Heart left ventricle (tissue), 16 donors: ENCODE results near the gene ZNF638. TPM values are rescaled to one million over a fixed set of nuclear protein-coding genes. Genes with fewer than 3 reads are reported as not detected.

ENCODE experiments used
- ATAC-seq, 4 donors: fragments of 200-7000 bp; cut with Tn5 transposase; one replicate each; pipeline ENCODE4 v1.9.1; 2020 to 2022; ENCODE audit warnings: moderate library complexity in 4 of 4, mild to moderate bottlenecking in 3 of 4, moderate number of reproducible peaks in 1 of 4
- DNase-seq, 5 donors: peaks; one replicate each; pipeline ENCODE4 v3.0.0-alpha.2; 2020
- H3K27ac ChIP-seq, 12 donors: fragments of 200-600 bp; sonication (generic) in 4 of 12; one replicate each; pipeline versions ENCODE4 v1.5.0 to v1.8.0; 2016 to 2022; ENCODE audit warnings: mild to moderate bottlenecking in 2 of 12
- H3K27me3 ChIP-seq, 9 donors: fragments of 200-600 bp; sonication (generic) in 2 of 9; one replicate each; pipeline versions ENCODE4 v1.5.1 to v1.8.0; 2016 to 2022; ENCODE audit warnings: mild to moderate bottlenecking in 3 of 9
- H3K36me3 ChIP-seq, 9 donors: fragments of 200-600 bp; sonication (generic) in 2 of 9; one replicate each; pipeline versions ENCODE4 v1.5.0 to v1.8.0; 2018 to 2022; ENCODE audit warnings: mild to moderate bottlenecking in 2 of 9
- H3K4me1 ChIP-seq, 12 donors: fragments of 200-600 bp; sonication (generic) in 4 of 12; one replicate each; pipeline versions ENCODE4 v1.5.0 to v1.8.0; 2016 to 2022; ENCODE audit warnings: mild to moderate bottlenecking in 3 of 12
- H3K4me3 ChIP-seq, 12 donors: fragments of 200-600 bp; sonication (generic) in 4 of 12; one replicate each; pipeline versions ENCODE4 v1.5.0 to v1.8.0; 2017 to 2022; ENCODE audit warnings: mild to moderate bottlenecking in 9 of 12, moderate library complexity in 4 of 12
- H3K9me3 ChIP-seq, 12 donors: fragments of 200-600 bp; sonication (generic) in 4 of 12; one replicate each; pipeline versions ENCODE4 v1.5.0 to v1.8.0; 2016 to 2022; ENCODE audit warnings: mild to moderate bottlenecking in 1 of 12
- POLR2A ChIP-seq, 2 donors: fragments of 450-650 bp; IDR thresholded peaks; one replicate each; pipeline ENCODE4 v1.6.1; 2017; ENCODE audit warnings: antibody characterized with exemption in 2 of 2, mild to moderate bottlenecking in 2 of 2, moderate library complexity in 2 of 2
- WGBS, 4 donors: extraction: QIAGEN DNeasy Blood & Tissue Kit in 2 of 4; methylation state at CpG; one replicate each; pipeline versions ENCODE4 v1.1.5 to v1.1.7; 2013 to 2018; 5-methylcytosine and 5-hydroxymethylcytosine counted together
- intact Hi-C, 10 donors: fragments of 100-400 bp; cut with DNase I; formaldehyde crosslinking; loops; one replicate each; pipeline versions ENCODE4 v1.11.1 to v1.14.2; 2022
- polyA plus RNA-seq, 2 donors: library from polyadenylated mRNA; stranded (reverse); fragments of 200-250 nt; gene quantifications; one replicate each; pipeline ENCODE4 v1.2.3, GENCODE V29; 2013
- total RNA-seq, 9 donors: library from RNA; depleted of rRNA in 2 of 9; stranded (reverse); fragments of >200 nt in 2 of 9; fragmentation: NEBNext Ultra II Directional in 3 of 9; extraction: Animal tissue kit (Norgen Biotek cat#: 25700) in 3 of 9; gene quantifications; one replicate each; pipeline versions ENCODE4 v1.1.0 to v1.2.4, GENCODE V29; 2016 to 2023
- TF ChIP-seq, protein P1 (sequence below), 12 donors: fragments of 200-600 bp; sonication (generic) in 4 of 12; IDR thresholded peaks; one replicate each; pipeline versions ENCODE4 v1.5.0 to v1.8.0; 2018 to 2022; ENCODE audit warnings: antibody characterized with exemption in 12 of 12, mild to moderate bottlenecking in 5 of 12
- donor health status: ischemic (EF 13 %, LVEDD 7.1; RV severe dilation, severe dysfunction).
- donor health status: healthy with polysubstance abuse.
- donor health status: DM: no; HTN: yes; CAD: no.
- donor health status: DM: no; HTN: no; CAD: no.
- donor health status: ischemic (EF 25% LVEDD 6.9; RV normal size, moderate dysfunction).
- donor health status: ischemic (EF 25% LVEDD 5.7; RV mildly dilated, moderate dysfunction).
- donor health status: healthy.
- donor health status: DM: yes; HTN: yes; CAD: no.
- donor health status: ischemic (EF 35%, LVEDD 5.7; RV mildly dilated, moderate dysfunction).
- donor health status: nonischemic (EF 11% LVEDD 7.7; RV severe dilation, severe dysfunction).
- donor health status: DM: yes; HTN: yes; CAD: no.
- donor health status: PGD.
- donor health status: ischemic (EF 29% LVEDD 5.4; RV normal size, mild dysfunction).
- donor health status: nonischemic (EF 23%, LVEDD 6.1; RV moderate dilation, normal function).

Gene ZNF638
- total and polyA plus RNA-seq, 11 donors, result 48.6 to 118 (median 84.1) TPM

DNA sequence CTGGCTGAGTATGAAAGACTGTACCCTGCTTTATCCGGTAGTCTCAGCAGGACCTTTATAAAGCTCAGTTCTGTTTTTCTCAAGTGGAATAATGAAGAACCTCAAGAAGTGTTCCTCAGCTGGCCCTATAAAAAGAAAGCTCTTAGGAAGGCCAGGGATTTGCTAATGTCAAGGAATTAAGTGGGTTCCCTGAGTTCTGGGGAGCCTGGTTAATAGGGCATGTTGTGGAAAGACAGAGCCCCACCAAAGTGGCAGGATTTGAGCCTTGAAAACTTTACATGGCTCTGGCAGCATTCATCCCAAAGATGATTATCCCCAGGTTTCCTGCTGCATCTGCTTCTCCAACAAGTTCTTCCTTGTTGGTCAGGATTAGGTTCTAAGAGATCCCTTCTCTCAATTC lies 114.9 kb downstream of the ZNF638 start:
- Histone ChIP-seq H3K36me3 (peaks cover 0 to 13% (median 0%) of the 10 kb centered on the region in 9 donors), H3K4me3 (no peak overlapping the region), H3K9me3 (no peaks in the 10 kb centered on the region), H3K4me1 (peaks cover 0 to 14% (median 5%) of the 10 kb centered on the region in 12 donors), H3K27ac (no peak overlapping the region), H3K27me3 (no peaks in the 10 kb centered on the region)
- intact Hi-C loops, result no loop called here
- 91 to 98% (median 94%) methylated on average over 1 of the region's 1 CpG for WGBS, 4 donors
- no peak for TF ChIP-seq POLR2A (IDR thresholded peaks at IDR 0.05)
- TF ChIP-seq, protein P1, sequence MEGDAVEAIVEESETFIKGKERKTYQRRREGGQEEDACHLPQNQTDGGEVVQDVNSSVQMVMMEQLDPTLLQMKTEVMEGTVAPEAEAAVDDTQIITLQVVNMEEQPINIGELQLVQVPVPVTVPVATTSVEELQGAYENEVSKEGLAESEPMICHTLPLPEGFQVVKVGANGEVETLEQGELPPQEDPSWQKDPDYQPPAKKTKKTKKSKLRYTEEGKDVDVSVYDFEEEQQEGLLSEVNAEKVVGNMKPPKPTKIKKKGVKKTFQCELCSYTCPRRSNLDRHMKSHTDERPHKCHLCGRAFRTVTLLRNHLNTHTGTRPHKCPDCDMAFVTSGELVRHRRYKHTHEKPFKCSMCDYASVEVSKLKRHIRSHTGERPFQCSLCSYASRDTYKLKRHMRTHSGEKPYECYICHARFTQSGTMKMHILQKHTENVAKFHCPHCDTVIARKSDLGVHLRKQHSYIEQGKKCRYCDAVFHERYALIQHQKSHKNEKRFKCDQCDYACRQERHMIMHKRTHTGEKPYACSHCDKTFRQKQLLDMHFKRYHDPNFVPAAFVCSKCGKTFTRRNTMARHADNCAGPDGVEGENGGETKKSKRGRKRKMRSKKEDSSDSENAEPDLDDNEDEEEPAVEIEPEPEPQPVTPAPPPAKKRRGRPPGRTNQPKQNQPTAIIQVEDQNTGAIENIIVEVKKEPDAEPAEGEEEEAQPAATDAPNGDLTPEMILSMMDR (IDR thresholded peaks at IDR 0.05), result no peak
- no peak for ATAC-seq
- no peak for DNase-seq

DNA sequence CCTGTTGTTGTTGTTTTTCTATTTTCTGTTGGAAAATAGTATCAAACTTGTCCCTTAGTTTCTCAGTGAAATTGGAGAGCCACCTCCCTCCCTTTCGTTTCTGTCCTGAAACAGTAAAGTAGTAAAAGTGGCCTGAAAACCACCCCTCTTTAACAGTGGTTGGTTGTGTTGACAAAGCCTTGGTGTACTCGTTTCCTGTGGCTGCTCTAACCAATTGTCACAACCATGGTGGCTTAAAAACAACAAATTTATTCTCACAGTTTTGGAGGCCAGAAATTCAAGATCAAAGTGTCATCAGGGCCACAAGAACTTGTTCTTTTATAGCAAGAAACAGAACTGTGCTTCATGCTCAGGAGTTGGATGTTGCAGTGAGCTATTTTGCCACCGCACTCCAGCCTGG lies 117.8 kb downstream of the ZNF638 start:
- peaks cover 0 to 36% (median 26%) of the 10 kb centered on the region in 12 donors for H3K4me1 ChIP-seq
- WGBS, 4 donors, result 82 to 90% (median 88%) methylated on average over 3 of the region's 3 CpGs
- no peak for ATAC-seq
- H3K9me3 ChIP-seq, result no peaks in the 10 kb centered on the region
- intact Hi-C loops, result no loop called here
- peaks cover 0 to 8% (median 0%) of the 10 kb centered on the region in 9 donors for H3K27me3 ChIP-seq
- no peak overlapping the region for H3K4me3 ChIP-seq
- no peaks in the 10 kb centered on the region for H3K36me3 ChIP-seq
- TF ChIP-seq, protein P1 (IDR thresholded peaks at IDR 0.05), result no peak
- no peak for TF ChIP-seq POLR2A (IDR thresholded peaks at IDR 0.05)
- H3K27ac ChIP-seq, result no peak overlapping the region
- DNase-seq, result no peak

DNA sequence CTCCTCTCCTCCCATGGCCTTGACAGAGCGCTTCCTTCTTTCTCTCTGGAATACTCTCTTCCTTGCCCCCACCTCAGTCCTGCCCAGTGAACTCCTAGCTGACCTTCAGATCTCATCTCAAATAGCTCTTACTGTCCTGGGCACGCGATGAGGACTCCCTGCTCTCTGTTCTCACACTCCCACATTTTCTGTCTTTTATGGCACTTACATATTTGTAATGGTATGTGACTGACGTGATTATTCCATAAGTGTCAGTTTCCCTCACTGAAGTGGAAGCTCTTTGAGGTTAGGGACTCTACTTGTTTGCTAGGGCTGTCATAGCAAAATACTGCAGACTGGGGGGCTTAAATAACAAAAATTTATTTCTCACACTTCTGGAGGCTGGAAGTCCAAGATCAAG lies 120.1 kb downstream of the ZNF638 start:
- TF ChIP-seq POLR2A (IDR thresholded peaks at IDR 0.05), result no peak
- TF ChIP-seq, protein P1 (IDR thresholded peaks at IDR 0.05), result no peak
- WGBS, 4 donors, result 63 to 68% (median 66%) methylated on average over 4 of the region's 4 CpGs
- Histone ChIP-seq H3K4me1 (peaks cover 0 to 60% (median 49%) of the 10 kb centered on the region in 12 donors), H3K4me3 (no peak overlapping the region), H3K9me3 (no peaks in the 10 kb centered on the region), H3K36me3 (no peaks in the 10 kb centered on the region), H3K27ac (peak overlapping the region; percentile 49 to 92 (median 90)), H3K27me3 (peaks cover 0 to 12% (median 0%) of the 10 kb centered on the region in 9 donors)
- intact Hi-C loops, result loop anchor here in 2 of 10 donors (10.0 kb wide), 1 partner anchor 227 kb away; the partner anchor contains the start of gene PAIP2B (in 2 of the 2)
- DNase-seq (no peak), ATAC-seq (peak in 2 of 4 donors; percentile 11 to 40)

DNA sequence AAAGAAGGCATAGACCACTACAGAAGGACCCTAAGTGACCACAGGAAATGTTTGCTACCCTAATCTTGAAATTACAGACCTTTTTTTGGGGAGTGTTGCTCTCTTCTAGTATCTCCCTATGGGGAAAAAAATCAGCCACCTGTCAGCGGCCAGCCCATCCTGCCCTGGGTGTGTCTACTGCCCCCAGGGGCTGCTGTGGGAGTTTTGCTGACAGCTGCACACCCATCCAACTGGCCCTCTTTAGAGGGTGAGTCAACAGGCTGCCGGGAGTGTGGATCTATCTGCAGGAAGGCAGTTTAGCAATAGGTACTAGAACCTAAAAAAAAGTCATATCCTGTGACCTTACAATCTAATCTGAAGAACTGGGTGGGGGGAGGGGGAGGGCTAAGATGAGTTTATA lies 121.0 kb downstream of the ZNF638 start:
- WGBS, 4 donors, result 3 to 15% (median 9%) methylated on average over 2 of the region's 2 CpGs
- peak in 4 of 5 donors; percentile 55 to 82 (median 60) for DNase-seq

More for the DNA sequence above, 121.0 kb downstream of the ZNF638 start:
- TF ChIP-seq POLR2A (IDR thresholded peaks at IDR 0.05), result no peak
- TF ChIP-seq, protein P1 (IDR thresholded peaks at IDR 0.05), result peak in 6 of 12 donors; percentile 7 to 39 (median 26)
- H3K27ac ChIP-seq, result peak overlapping the region; percentile 58 to 92 (median 90)
- intact Hi-C loops, result loop anchor here in 2 of 10 donors (10.0 kb wide), 1 partner anchor 228 kb away; the partner anchor contains the start of gene PAIP2B (in 2 of the 2)
- no peaks in the 10 kb centered on the region for H3K9me3 ChIP-seq
- H3K4me3 ChIP-seq, result peak overlapping the region in 7 of 12 donors; percentile 57 to 77 (median 63)
- peaks cover 0 to 12% (median 0%) of the 10 kb centered on the region in 9 donors for H3K27me3 ChIP-seq
- ATAC-seq, result peak; percentile 54 to 65 (median 58)
- peaks cover 0 to 67% (median 57%) of the 10 kb centered on the region in 12 donors for H3K4me1 ChIP-seq
- no peaks in the 10 kb centered on the region for H3K36me3 ChIP-seq
